Measurements from ENCODE around the gene ATXN10.

GRCh38 chr22:45823336-45823735 lies 151.7 kb downstream of the ATXN10 start:
- TF ChIP-seq CTCF (conservative IDR thresholded peaks at IDR 0.05; ENCODE audit: low read depth in 2 of 2) = no peak
- TF ChIP-seq EZH2phosphoT487 (IDR thresholded peaks at IDR 0.05; ENCODE audit: unreplicated experiment) = no peak
- TF ChIP-seq POLR2AphosphoS5 (IDR thresholded peaks at IDR 0.05; ENCODE audit: low read depth) = no peak
- no peak for TF ChIP-seq EZH2 (IDR thresholded peaks at IDR 0.05; ENCODE audit: low read depth, unreplicated experiment)
- no peak for TF ChIP-seq CREB1 (CRISPR knock-in tag; IDR thresholded peaks at IDR 0.05; ENCODE audit: low read depth)
- no peak for TF ChIP-seq REST (IDR thresholded peaks at IDR 0.05; ENCODE audit: unreplicated experiment)

All from GM23338 (cell line).